GM10266 (cell line): Measurements from ENCODE around the gene TLL2.

Experiments used
- DNase-seq: peaks from one replicate; pipeline ENCODE4 v3.0.0; 2012; ENCODE audit errors: extremely low spot score
- TF ChIP-seq, protein P1 (sequence below): IDR thresholded peaks from 2 replicates; pipeline ENCODE4 v1.5.1; 2012; ENCODE audit warnings: mild to moderate bottlenecking, low read depth; ENCODE audit not compliant: control insufficient read depth, insufficient read depth; ENCODE audit errors: missing control alignments

The TLL2 gene

DNA sequence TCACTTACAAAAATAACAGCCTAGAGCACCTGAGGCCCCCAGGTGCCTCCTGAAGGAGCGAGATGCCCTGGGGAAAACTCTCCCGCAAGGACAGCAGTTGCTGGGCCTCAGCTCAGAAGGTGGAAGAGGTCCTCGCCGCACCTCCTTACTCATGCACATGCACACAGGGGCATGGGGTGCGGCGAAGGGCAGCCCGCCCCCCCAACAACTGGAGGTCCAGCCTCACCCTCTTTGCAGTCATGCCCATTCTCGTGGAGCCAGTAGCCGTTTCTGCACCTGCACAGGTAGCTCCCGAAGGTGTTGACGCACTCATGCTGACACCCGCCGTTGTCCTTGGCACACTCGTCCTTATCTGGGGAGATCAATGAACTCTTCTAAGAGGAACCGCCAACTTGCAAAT, 135.0 kb downstream of the TLL2 start:
- DNase-seq, result no peak
- TF ChIP-seq, protein P1, sequence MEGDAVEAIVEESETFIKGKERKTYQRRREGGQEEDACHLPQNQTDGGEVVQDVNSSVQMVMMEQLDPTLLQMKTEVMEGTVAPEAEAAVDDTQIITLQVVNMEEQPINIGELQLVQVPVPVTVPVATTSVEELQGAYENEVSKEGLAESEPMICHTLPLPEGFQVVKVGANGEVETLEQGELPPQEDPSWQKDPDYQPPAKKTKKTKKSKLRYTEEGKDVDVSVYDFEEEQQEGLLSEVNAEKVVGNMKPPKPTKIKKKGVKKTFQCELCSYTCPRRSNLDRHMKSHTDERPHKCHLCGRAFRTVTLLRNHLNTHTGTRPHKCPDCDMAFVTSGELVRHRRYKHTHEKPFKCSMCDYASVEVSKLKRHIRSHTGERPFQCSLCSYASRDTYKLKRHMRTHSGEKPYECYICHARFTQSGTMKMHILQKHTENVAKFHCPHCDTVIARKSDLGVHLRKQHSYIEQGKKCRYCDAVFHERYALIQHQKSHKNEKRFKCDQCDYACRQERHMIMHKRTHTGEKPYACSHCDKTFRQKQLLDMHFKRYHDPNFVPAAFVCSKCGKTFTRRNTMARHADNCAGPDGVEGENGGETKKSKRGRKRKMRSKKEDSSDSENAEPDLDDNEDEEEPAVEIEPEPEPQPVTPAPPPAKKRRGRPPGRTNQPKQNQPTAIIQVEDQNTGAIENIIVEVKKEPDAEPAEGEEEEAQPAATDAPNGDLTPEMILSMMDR, result no peak

DNA sequence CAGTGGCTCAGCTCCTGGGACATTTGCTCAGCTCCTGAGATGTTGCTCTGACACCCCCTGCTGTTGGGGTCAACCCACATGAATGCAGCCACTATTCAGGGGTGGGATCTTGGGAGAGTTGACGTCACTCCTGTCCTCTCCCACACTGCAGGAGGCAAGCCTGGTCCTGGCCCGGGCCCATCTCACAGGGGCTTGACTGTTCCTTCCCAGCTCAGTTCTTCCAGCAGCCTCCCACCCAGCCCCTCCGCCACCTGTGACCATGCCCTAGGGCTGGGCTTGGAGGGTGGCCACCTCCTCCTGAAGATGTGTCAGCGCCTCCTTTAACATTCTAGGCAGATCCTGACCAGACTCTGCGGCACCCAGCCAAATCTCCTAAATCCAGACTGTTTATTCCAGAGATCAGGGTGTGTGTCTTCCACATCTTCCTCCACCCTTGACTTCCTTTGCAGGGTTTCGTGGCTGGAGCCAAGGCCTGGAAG, 135.9 kb downstream of the TLL2 start:
- TF ChIP-seq, protein P1, result no peak
- no peak for DNase-seq

DNA sequence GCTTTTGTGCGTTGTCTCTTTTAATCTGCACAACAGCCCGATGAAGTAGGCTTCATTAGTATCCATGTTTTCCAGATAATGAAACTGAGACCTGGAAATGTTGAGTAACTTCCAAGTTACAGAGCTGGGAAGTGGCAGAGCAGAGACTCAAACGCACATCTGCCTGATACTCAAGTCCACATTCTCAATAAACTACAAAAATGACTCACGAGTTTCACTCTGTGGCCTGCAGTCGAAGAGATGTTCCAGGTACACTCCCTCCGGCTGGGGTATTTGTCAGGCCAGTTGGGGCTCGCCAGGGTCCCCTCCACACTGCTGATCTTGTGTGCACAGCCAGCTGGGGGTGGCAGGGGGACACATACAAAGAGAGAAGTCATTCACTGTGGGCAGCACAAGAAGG, 137.2 kb downstream of the TLL2 start:
- DNase-seq, result peak; percentile 54
- TF ChIP-seq, protein P1, result no peak

DNA sequence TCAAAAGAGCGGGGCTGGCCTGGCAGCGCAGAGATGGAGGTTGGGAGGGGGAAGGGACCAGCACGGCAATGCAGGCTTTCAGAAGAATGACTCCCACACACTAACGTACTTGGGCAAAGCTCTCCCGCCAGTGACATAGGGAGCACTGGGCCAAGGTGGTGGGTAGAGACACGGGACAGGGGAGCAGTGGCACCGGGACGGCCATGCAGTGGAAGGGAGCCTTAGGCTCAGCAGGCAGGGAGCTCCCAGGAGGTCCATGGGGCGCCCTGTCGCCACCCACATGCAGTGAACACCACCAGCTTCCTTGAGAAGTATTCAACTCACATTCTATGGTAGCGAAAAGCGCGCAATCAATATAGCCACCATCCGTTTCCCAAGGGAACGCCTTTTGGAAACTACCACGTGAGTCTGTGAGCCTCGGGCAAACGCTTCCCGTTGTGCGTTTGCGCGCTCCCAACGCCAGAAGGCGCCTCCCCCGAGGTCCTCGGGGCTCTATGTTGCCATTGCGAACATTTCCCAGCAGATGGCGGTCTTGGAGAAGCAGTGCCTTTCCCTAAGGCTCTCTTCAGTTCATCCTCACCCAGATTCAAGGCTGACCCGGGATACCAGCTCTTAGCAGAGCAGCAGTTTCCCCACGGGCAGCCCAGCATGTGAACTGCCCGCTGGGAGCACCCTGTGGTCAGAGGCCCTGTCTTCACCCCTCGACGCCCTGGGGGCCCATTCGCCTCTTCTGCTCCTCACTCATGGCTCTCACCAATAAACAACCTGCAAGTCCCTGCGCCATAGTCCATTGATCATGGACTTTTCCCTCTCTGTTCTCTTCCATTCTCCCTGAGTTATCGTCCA, 138.5 kb downstream of the TLL2 start:
- peak; percentile 90 for DNase-seq
- TF ChIP-seq, protein P1, result peak; percentile 97

DNA sequence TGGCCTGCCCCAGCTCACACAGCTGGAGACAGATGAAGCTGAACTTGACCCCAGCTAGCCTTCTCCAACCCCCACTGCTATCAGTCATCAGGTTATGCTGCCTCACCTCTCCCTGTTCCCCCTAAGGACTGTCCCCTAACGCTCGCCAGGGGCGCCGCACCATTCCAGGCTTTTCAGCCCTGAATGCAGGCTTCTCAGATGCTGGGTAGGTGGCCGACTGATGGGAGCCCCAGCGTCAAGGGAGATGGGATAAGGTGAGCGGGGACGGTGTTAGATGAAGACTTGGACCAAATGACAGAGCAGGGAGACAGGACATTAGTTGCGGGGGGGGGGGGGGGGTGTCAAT, 139.1 kb downstream of the TLL2 start:
- TF ChIP-seq, protein P1, result no peak
- no peak for DNase-seq

DNA sequence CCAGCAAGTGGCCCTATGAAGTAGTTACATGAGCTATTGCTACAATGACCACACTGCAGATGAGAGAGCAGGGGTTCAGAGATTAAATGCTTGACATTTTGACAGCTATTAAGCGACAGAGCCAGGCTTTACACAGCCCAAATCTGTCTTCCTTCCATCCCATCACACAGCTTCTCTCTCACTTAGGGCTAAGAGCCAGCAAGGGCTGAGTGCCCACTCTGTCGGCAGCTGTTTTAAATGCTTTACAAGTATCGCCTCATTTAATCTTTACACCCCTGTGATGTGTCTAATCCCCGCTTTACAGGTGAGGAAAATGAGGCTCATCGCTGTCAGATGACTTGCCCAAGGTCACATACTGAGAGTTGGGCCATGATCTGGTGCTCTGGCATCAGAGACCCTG, 139.7 kb downstream of the TLL2 start:
- no peak for DNase-seq
- TF ChIP-seq, protein P1, result no peak

DNA sequence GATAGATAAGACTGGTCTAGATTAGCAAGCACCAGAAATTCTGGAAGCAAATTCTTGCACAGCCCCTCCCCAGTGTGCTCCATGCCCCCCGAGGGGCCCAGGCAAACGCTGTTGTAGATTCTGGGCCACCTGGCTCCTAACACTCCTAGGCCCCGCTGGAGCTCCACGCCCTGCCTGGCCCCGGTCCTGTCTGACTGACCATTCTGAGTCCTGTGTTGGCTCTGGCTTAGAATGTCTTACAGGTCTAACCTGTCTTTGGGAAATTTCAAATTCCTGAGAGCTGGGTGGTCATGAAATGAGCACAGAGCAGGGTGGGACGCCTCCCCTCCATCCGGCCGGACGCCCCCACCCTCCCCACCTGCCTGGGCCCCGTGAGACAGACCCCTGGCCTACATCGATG, 142.4 kb downstream of the TLL2 start:
- DNase-seq, result no peak
- TF ChIP-seq, protein P1, result no peak
